ENCODE data around the gene ANXA2R. TPM values are rescaled to one million over a fixed set of nuclear protein-coding genes. Genes with fewer than 3 reads are reported as not detected.

The ANXA2R gene
- polyA plus RNA-seq, 1 of the 3 experiments (the other 2 are of a cell fraction), result 1.9 TPM

- TF ChIP-seq RFX5 (IDR thresholded peaks at IDR 0.05; ENCODE audit: low read length) (no peak), MXI1 (IDR thresholded peaks at IDR 0.05; ENCODE audit: low read depth, low read length) (no peak), PBX3 (IDR thresholded peaks at IDR 0.05) (no peak), SMC3 (IDR thresholded peaks at IDR 0.05; ENCODE audit: low read depth, low read length) (no peak), REST (IDR thresholded peaks at IDR 0.05; ENCODE audit: low read depth, low read length) (no peak), YY1 (IDR thresholded peaks at IDR 0.05; ENCODE audit: low read depth) (no peak)
These were observed 31.6 kb downstream of the ANXA2R start (continued) for GRCh38 chr5:43008363-43009153.

- peak overlapping the region; percentile 73 for H3K9ac ChIP-seq
- H3K4me2 ChIP-seq, result peak overlapping the region; percentile 81
- H2AFZ ChIP-seq (ENCODE audit: low read depth), result peak overlapping the region; percentile 94
- ChIA-PET POLR2A (interaction anchor here (0.8 to 1.2 kb wide), 2 partner anchors 9 to 113 kb away, joined by 3 to 6 read pairs; no protein-coding TSS in a partner anchor), CTCF (interaction anchor here (0.8 to 2.0 kb wide), 7 partner anchors 12 to 596 kb away, joined by 3 to 12 read pairs (median 4); partner anchors contain the start of genes ANXA2R and NNT)
- peak overlapping the region; percentile 83 to 90 for H3K27ac ChIP-seq (ENCODE audit: low read depth in 2 of 2, low read length in 1 of 2)
- peak; percentile 57 for DNase-seq
- under 1% methylated on average over 19 of the region's 25 CpGs for WGBS (ENCODE audit: low lambda C conversion rate)
- no peaks in the 10 kb centered on the region for H3K36me3 ChIP-seq (replicated peaks in 1 of 2; ENCODE audit: control insufficient read depth in 1 of 2, insufficient read depth in 2 of 2, low read length in 1 of 2)
- H4K20me1 ChIP-seq (ENCODE audit: insufficient read depth), result no peaks in the 10 kb centered on the region
- peaks cover 0 to 4% of the 10 kb centered on the region in 2 experiments; a peak in 1 of 4 replicates for H3K4me1 ChIP-seq (ENCODE audit: control insufficient read depth in 1 of 2, insufficient read depth in 2 of 2, low read depth in 1 of 2, low read length in 1 of 2)
- H3F3A ChIP-seq (replicated peaks; ENCODE audit: insufficient read depth), result no peaks in the 10 kb centered on the region
- H3K9me3 ChIP-seq, result no peaks in the 10 kb centered on the region
- H3K79me2 ChIP-seq (ENCODE audit: insufficient read depth), result no peaks in the 10 kb centered on the region
- no peaks in the 10 kb centered on the region; the same call in 1 of the 2 replicates for H3K27me3 ChIP-seq (ENCODE audit: insufficient read depth)
- H3K9me2 ChIP-seq, result no peaks in the 10 kb centered on the region
- peak overlapping the region; percentile 51 to 60 for H3K4me3 ChIP-seq (ENCODE audit: low read depth in 2 of 2, low read length in 1 of 2)
- TF ChIP-seq JUND (IDR thresholded peaks at IDR 0.05) (no peak), YY1 (IDR thresholded peaks at IDR 0.05; ENCODE audit: low read depth) (peak; percentile 35; the same call in 1 of the 2 replicates), PBX3 (IDR thresholded peaks at IDR 0.05) (no peak), MAX (IDR thresholded peaks at IDR 0.05; ENCODE audit: low read depth) (peak; percentile 17), REST (IDR thresholded peaks at IDR 0.05; ENCODE audit: low read depth, low read length) (0 out of 2 replicates have a peak, but pooled peaks have one; percentile 11), MXI1 (IDR thresholded peaks at IDR 0.05; ENCODE audit: low read depth, low read length) (no peak), GATA2 (CRISPR knock-in tag; IDR thresholded peaks at IDR 0.05) (no peak), IRF3 (IDR thresholded peaks at IDR 0.05; ENCODE audit: low read depth, low read length) (no peak)
These were observed 32.2 kb downstream of the ANXA2R start for GRCh38 chr5:43007911-43008362.
